ENCODE results near the gene N4BP3.

DNA sequence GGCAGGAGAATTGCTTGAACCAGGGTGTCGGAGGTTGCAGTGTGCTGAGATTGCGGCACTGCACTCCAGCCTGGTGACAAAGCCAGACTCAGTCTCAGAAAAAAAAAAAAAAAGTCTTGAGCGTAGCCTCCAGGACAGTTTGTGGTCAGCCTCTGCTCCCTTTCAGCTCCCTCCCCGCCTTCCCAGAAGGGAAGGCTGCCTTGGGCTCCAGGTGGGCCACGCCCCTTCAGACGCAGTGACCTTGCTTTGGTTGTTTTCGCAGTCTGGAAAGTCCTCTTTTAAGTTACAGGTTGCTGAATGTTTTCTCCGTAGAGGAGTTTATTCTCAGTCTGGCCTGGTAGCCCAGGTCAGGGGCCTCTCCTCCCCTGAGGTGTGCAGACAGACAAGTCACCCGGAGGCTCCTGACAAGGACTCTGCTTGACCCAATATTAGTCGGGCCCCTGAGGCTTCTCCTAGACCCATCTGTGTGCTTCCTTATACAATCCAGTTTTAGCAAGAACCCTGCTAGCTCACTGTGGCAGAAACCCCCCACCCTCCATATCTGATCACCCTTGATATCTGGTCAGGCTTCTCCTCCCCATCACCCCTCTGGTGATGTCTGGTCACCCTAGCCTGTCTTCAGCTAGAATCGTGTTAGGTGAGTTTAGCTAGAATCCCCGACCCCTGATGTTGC is 31.6 kb upstream of the N4BP3 start:
- no peak for TF ChIP-seq CTCF (IDR thresholded peaks at IDR 0.05; ENCODE audit: borderline replicate concordance, extremely low read depth, low read length, poor library complexity, severe bottlenecking)
- no peak for TF ChIP-seq EZH2 (IDR thresholded peaks at IDR 0.05; ENCODE audit: borderline replicate concordance, low read depth, low read length, severe bottlenecking)

Measured in DND-41 (cell line).